ENCODE results near the gene MICU2.

GRCh38 chr13:21453387-21454081, 150.4 kb downstream of the MICU2 start:
- TF ChIP-seq EZH2 (IDR thresholded peaks at IDR 0.05; ENCODE audit: borderline replicate concordance, low read depth, low read length, severe bottlenecking) (no peak), POLR2AphosphoS5 (IDR thresholded peaks at IDR 0.05; ENCODE audit: insufficient read depth, low read depth, low read length) (no peak), POLR2A (IDR thresholded peaks at IDR 0.05; ENCODE audit: low read depth, low read length) (no peak)
- TF ChIP-seq, protein P1, sequence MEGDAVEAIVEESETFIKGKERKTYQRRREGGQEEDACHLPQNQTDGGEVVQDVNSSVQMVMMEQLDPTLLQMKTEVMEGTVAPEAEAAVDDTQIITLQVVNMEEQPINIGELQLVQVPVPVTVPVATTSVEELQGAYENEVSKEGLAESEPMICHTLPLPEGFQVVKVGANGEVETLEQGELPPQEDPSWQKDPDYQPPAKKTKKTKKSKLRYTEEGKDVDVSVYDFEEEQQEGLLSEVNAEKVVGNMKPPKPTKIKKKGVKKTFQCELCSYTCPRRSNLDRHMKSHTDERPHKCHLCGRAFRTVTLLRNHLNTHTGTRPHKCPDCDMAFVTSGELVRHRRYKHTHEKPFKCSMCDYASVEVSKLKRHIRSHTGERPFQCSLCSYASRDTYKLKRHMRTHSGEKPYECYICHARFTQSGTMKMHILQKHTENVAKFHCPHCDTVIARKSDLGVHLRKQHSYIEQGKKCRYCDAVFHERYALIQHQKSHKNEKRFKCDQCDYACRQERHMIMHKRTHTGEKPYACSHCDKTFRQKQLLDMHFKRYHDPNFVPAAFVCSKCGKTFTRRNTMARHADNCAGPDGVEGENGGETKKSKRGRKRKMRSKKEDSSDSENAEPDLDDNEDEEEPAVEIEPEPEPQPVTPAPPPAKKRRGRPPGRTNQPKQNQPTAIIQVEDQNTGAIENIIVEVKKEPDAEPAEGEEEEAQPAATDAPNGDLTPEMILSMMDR (IDR thresholded peaks at IDR 0.05; ENCODE audit: extremely low read depth in 1 of 2, insufficient read depth in 1 of 2, low read depth in 1 of 2, low read length in 2 of 2) = no peak

Measured in endothelial cell of umbilical vein (primary cell).